IPS-15b (cell line): ENCODE results near the gene TTC8.
A peak's percentile ranks its signal among the peaks of the same experiment; 100 is the strongest.
"Not testable (repeated sequence)": the region's sequence is repeated elsewhere in the genome, so short reads cannot be mapped to it uniquely, and the experiment has no call there.

Source experiments
- H3K27me3 ChIP-seq: one replicate; pipeline ENCODE4 v1.6.1; 2013; ENCODE audit warnings: low read length; ENCODE audit not compliant: control insufficient read depth, insufficient read depth
- H3K36me3 ChIP-seq: one replicate; pipeline ENCODE4 v1.6.1; 2013; ENCODE audit warnings: low read length; ENCODE audit not compliant: control insufficient read depth, insufficient read depth
- H3K4me1 ChIP-seq: one replicate; pipeline ENCODE4 v1.6.1; 2013; ENCODE audit warnings: mild to moderate bottlenecking, low read length; ENCODE audit not compliant: control insufficient read depth, insufficient read depth
- H3K4me3 ChIP-seq: one replicate; pipeline ENCODE4 v1.5.1; 2013; ENCODE audit warnings: low read depth, low read length
- H3K9ac ChIP-seq: one replicate; pipeline ENCODE4 v1.6.1; 2013; ENCODE audit warnings: low read depth, mild to moderate bottlenecking, low read length
- H3K9me3 ChIP-seq: one replicate; pipeline ENCODE4 v1.6.1; 2013; ENCODE audit warnings: mild to moderate bottlenecking, low read length; ENCODE audit not compliant: control insufficient read depth, insufficient read depth

TTC8 gene

GRCh38 chr14:88799522-88799921, 24.9 kb upstream of the TTC8 start:
- Histone ChIP-seq H3K4me1 (no peaks in the 10 kb centered on the region), H3K36me3 (no peaks in the 10 kb centered on the region), H3K27me3 (peaks cover 6% of the 10 kb centered on the region), H3K9me3 (no peaks in the 10 kb centered on the region), H3K4me3 (no peak overlapping the region), H3K9ac (peak overlapping the region; percentile 1)

- no peak overlapping the region for H3K9ac ChIP-seq
- no peaks in the 10 kb centered on the region for H3K9me3 ChIP-seq
- no peaks in the 10 kb centered on the region for H3K4me1 ChIP-seq
- no peaks in the 10 kb centered on the region for H3K36me3 ChIP-seq
- H3K4me3 ChIP-seq: no peak overlapping the region
- no peaks in the 10 kb centered on the region for H3K27me3 ChIP-seq
Observed at GRCh38 chr14:88802596-88802995, 21.9 kb upstream of the TTC8 start.

- no peaks in the 10 kb centered on the region for H3K36me3 ChIP-seq
- H3K9me3 ChIP-seq: no peaks in the 10 kb centered on the region
- no peak overlapping the region for H3K4me3 ChIP-seq
- no peaks in the 10 kb centered on the region for H3K4me1 ChIP-seq
- H3K9ac ChIP-seq: no peak overlapping the region
- no peaks in the 10 kb centered on the region for H3K27me3 ChIP-seq
Observed at GRCh38 chr14:88804035-88804434, 20.4 kb upstream of the TTC8 start.

GRCh38 chr14:88804477-88804876, 20.0 kb upstream of the TTC8 start:
- Histone ChIP-seq H3K4me1 (no peaks in the 10 kb centered on the region), H3K27me3 (no peaks in the 10 kb centered on the region), H3K4me3 (no peak overlapping the region), H3K9me3 (no peaks in the 10 kb centered on the region), H3K36me3 (no peaks in the 10 kb centered on the region), H3K9ac (no peak overlapping the region)

- no peaks in the 10 kb centered on the region for H3K9me3 ChIP-seq
- H3K9ac ChIP-seq: no peak overlapping the region
- no peaks in the 10 kb centered on the region for H3K36me3 ChIP-seq
- no peak overlapping the region for H3K4me3 ChIP-seq
- H3K4me1 ChIP-seq: no peaks in the 10 kb centered on the region
- H3K27me3 ChIP-seq: no peaks in the 10 kb centered on the region
Observed at GRCh38 chr14:88808359-88808758, 16.1 kb upstream of the TTC8 start.

- Histone ChIP-seq H3K4me1 (no peaks in the 10 kb centered on the region), H3K36me3 (no peaks in the 10 kb centered on the region), H3K9me3 (no peaks in the 10 kb centered on the region), H3K27me3 (peaks cover 3% of the 10 kb centered on the region), H3K9ac (no peak overlapping the region), H3K4me3 (no peak overlapping the region)
Observed at GRCh38 chr14:88815980-88816379, 8.5 kb upstream of the TTC8 start.

GRCh38 chr14:88818018-88818417, 6.4 kb upstream of the TTC8 start:
- Histone ChIP-seq H3K9me3 (no peaks in the 10 kb centered on the region), H3K4me3 (no peak overlapping the region)

GRCh38 chr14:88819674-88820073, 4.8 kb upstream of the TTC8 start:
- H3K9me3 ChIP-seq, H3K36me3 ChIP-seq, H3K4me1 ChIP-seq, H3K9ac ChIP-seq, H3K4me3 ChIP-seq, H3K27me3 ChIP-seq: not testable (repeated sequence)

More at GRCh38 chr14:88818018-88818417, 6.4 kb upstream of the TTC8 start:
- peaks cover 3% of the 10 kb centered on the region for H3K27me3 ChIP-seq
- H3K36me3 ChIP-seq: no peaks in the 10 kb centered on the region
- no peaks in the 10 kb centered on the region for H3K4me1 ChIP-seq
- H3K9ac ChIP-seq: no peak overlapping the region

GRCh38 chr14:88821378-88821777, 3.1 kb upstream of the TTC8 start:
- Histone ChIP-seq H3K4me3 (no peak overlapping the region), H3K4me1 (no peaks in the 10 kb centered on the region), H3K36me3 (no peaks in the 10 kb centered on the region), H3K9me3 (no peaks in the 10 kb centered on the region), H3K27me3 (peaks cover 3% of the 10 kb centered on the region), H3K9ac (no peak overlapping the region)

GRCh38 chr14:88821888-88822287, 2.6 kb upstream of the TTC8 start:
- Histone ChIP-seq H3K9ac (no peak overlapping the region), H3K4me1 (no peaks in the 10 kb centered on the region), H3K36me3 (no peaks in the 10 kb centered on the region), H3K27me3 (peaks cover 3% of the 10 kb centered on the region), H3K4me3 (no peak overlapping the region), H3K9me3 (no peaks in the 10 kb centered on the region)

GRCh38 chr14:88823968-88824313, 510 bp upstream of the TTC8 start:
- H3K9me3 ChIP-seq: no peaks in the 10 kb centered on the region
- H3K4me1 ChIP-seq: no peaks in the 10 kb centered on the region
- H3K4me3 ChIP-seq: peak overlapping the region; percentile 92
- H3K9ac ChIP-seq: no peak overlapping the region
- no peaks in the 10 kb centered on the region for H3K36me3 ChIP-seq
- no peaks in the 10 kb centered on the region for H3K27me3 ChIP-seq

- H3K9me3 ChIP-seq: no peaks in the 10 kb centered on the region
- H3K4me1 ChIP-seq: no peaks in the 10 kb centered on the region
- H3K27me3 ChIP-seq: no peaks in the 10 kb centered on the region
- peak overlapping the region; percentile 86 for H3K9ac ChIP-seq
- peak overlapping the region; percentile 92 for H3K4me3 ChIP-seq
- no peaks in the 10 kb centered on the region for H3K36me3 ChIP-seq
Observed at GRCh38 chr14:88825078-88825458, 617 bp downstream of the TTC8 start.

- Histone ChIP-seq H3K9ac (no peak overlapping the region), H3K27me3 (no peaks in the 10 kb centered on the region), H3K4me1 (no peaks in the 10 kb centered on the region), H3K36me3 (no peaks in the 10 kb centered on the region), H3K4me3 (peak overlapping the region; percentile 92), H3K9me3 (no peaks in the 10 kb centered on the region)
Observed at GRCh38 chr14:88825503-88825902, 1.1 kb downstream of the TTC8 start.
